ENCODE results near the gene USP49. TPM values are rescaled to one million over a fixed set of nuclear protein-coding genes. Genes with fewer than 3 reads are reported as not detected.

USP49 gene
- total and polyA plus RNA-seq, 2 experiments from 2014 or later: 5.0 to 8.5 TPM

DNA sequence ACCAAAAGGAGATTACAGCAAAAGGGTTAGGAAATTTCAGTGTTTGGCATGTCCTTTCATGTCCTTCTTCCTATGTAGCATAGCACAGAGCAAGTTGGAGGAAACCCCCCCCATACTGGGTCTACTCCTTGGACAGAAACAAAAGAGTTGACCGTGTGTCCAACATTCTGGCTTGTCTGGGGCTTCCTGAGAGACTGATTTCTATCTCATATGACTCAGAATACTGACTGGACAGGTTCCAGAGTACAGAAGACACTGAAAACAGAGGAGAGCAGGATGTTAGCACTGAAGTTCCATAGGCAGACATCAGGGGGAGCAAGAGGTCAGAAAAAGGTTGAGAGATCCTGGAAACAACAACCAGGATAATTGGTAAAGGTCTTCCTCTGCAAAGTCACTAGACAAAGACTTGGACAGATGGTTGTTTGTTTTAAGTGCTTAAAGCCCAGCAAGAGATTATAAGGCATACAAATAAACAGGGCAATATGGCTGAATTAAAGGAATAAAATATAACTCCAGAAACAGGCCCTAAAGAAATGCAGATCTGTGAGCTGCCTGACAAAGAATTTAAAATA is 48.4 kb downstream of the USP49 start:
- Histone ChIP-seq H3K4me1 (ENCODE audit: low read depth) (no peaks in the 10 kb centered on the region), H3K27ac (peak overlapping the region; percentile 51), H3K4me3 (no peak overlapping the region), H3K27me3 (no peaks in the 10 kb centered on the region), H3K36me3 (no peaks in the 10 kb centered on the region), H3K9me3 (ENCODE audit: low read depth) (no peaks in the 10 kb centered on the region)
- TF ChIP-seq, protein P1, sequence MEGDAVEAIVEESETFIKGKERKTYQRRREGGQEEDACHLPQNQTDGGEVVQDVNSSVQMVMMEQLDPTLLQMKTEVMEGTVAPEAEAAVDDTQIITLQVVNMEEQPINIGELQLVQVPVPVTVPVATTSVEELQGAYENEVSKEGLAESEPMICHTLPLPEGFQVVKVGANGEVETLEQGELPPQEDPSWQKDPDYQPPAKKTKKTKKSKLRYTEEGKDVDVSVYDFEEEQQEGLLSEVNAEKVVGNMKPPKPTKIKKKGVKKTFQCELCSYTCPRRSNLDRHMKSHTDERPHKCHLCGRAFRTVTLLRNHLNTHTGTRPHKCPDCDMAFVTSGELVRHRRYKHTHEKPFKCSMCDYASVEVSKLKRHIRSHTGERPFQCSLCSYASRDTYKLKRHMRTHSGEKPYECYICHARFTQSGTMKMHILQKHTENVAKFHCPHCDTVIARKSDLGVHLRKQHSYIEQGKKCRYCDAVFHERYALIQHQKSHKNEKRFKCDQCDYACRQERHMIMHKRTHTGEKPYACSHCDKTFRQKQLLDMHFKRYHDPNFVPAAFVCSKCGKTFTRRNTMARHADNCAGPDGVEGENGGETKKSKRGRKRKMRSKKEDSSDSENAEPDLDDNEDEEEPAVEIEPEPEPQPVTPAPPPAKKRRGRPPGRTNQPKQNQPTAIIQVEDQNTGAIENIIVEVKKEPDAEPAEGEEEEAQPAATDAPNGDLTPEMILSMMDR (IDR thresholded peaks at IDR 0.05; ENCODE audit: low read depth, low read length): peak; percentile 91
- DNase-seq (ENCODE audit: low read depth in 1 of 2, low spot score in 1 of 2): peak; percentile 57 to 98

DNA sequence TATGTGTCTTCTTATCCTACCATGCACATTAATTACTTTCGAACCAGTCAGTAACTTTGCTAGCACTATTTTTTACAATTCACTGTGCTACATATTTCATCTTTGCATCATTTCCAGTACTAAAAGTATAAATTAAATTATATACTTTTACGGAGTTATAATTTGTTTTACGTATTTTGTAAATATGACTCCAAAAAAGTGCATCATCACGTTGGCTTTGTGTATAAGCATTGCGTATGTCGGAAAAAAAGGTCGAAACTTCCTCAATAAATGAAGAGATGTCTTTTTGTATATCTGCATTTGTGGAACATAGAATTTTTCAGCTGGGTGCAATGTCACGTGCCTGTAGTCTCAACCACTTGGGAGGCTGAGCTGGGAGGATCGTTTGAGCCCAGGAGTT is 52.0 kb downstream of the USP49 start:
- TF ChIP-seq, protein P1 (IDR thresholded peaks at IDR 0.05; ENCODE audit: low read depth, low read length): no peak
- H3K27ac ChIP-seq: no peak overlapping the region
- H3K36me3 ChIP-seq: no peaks in the 10 kb centered on the region
- no peaks in the 10 kb centered on the region for H3K27me3 ChIP-seq
- DNase-seq (ENCODE audit: low read depth in 1 of 2, low spot score in 1 of 2): no peak
- H3K4me1 ChIP-seq (ENCODE audit: low read depth): no peaks in the 10 kb centered on the region
- no peaks in the 10 kb centered on the region for H3K9me3 ChIP-seq (ENCODE audit: low read depth)
- no peak overlapping the region for H3K4me3 ChIP-seq

DNA sequence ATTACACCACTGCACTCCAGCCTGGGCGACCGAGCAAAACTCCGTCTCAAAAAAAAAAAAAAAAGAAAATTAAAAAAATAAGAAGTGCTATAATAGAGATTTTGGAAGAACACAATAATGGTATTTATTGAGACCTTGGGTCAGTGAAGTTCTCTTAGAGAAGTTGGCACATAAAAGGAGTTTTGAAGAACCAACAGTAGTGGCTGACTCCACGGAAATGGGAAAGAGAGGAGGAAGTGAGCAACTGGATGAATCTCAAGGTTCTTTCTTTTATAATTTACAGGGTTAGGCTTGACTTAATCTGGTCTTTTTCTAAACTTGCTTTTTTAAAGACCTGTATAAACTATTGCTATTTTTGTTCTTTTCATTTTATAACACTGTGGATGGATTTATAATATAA is 54.8 kb downstream of the USP49 start:
- Histone ChIP-seq H3K27me3 (no peaks in the 10 kb centered on the region), H3K36me3 (no peaks in the 10 kb centered on the region), H3K4me3 (no peak overlapping the region), H3K9me3 (ENCODE audit: low read depth) (no peaks in the 10 kb centered on the region), H3K4me1 (ENCODE audit: low read depth) (peaks cover 10% of the 10 kb centered on the region), H3K27ac (no peak overlapping the region)
- TF ChIP-seq, protein P1 (IDR thresholded peaks at IDR 0.05; ENCODE audit: low read depth, low read length): no peak
- no peak for DNase-seq (ENCODE audit: low read depth in 1 of 2, low spot score in 1 of 2)

DNA sequence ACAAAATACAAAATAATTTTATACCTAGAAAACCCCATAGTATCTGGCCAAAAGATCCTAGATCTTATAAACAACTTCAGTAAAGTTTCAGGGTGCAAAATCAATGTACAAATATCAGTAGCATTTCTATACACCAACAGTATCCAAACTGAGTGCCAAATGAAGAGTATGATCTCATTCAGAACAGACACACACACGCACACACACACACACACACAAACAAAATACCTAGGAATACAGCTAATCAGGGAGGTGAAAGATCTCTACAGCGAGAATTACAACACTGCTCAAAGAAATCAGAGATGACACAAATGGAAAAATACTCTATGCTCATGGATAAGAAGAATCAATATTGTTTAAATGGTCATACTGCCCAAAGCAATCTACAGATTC is 58.5 kb downstream of the USP49 start:
- TF ChIP-seq, protein P1 (IDR thresholded peaks at IDR 0.05; ENCODE audit: low read depth, low read length): no peak
- no peaks in the 10 kb centered on the region for H3K36me3 ChIP-seq
- no peaks in the 10 kb centered on the region for H3K9me3 ChIP-seq (ENCODE audit: low read depth)
- DNase-seq (ENCODE audit: low read depth in 1 of 2, low spot score in 1 of 2): no peak
- peak overlapping the region; percentile 3 for H3K27ac ChIP-seq
- no peaks in the 10 kb centered on the region for H3K27me3 ChIP-seq
- no peak overlapping the region for H3K4me3 ChIP-seq
- peaks cover 10% of the 10 kb centered on the region for H3K4me1 ChIP-seq (ENCODE audit: low read depth)

DNA sequence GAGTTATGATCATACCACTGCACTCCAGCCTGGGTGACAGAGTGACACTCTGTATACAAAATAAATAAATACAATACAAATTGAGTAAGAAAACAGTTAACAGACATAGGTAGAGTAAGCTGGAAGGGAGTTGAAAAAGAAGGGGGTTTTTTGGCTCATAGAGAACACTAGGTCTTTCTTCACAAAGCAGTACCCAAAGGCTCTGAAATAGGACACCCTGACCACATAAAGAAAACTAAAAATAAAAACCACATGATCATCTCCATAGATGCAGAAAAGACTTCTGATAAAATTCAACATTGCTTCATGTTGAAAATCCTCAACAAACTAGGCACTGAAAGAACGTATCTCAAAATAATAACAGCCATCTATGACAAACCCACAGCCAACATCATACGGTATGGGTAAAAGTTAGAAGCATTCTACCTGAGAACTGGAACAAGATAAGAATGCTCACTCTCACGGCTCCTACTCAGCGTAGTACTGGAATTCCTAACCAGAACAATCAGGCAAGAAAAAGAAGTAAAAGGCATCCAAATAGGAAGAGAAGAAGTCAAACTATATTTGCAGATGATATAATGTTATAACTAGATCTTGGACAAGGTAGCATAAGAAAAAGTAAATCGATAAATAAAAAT is 59.0 kb downstream of the USP49 start:
- Histone ChIP-seq H3K27me3 (no peaks in the 10 kb centered on the region), H3K36me3 (no peaks in the 10 kb centered on the region), H3K9me3 (ENCODE audit: low read depth) (no peaks in the 10 kb centered on the region), H3K4me3 (no peak overlapping the region), H3K27ac (peak overlapping the region; percentile 3), H3K4me1 (ENCODE audit: low read depth) (peaks cover 10% of the 10 kb centered on the region)
- TF ChIP-seq, protein P1 (IDR thresholded peaks at IDR 0.05; ENCODE audit: low read depth, low read length): no peak
- DNase-seq (ENCODE audit: low read depth in 1 of 2, low spot score in 1 of 2): peak; percentile 5 to 19

Measured in cardiac muscle cell (in vitro differentiated cells and primary cell).